ENCODE results near the gene CDKAL1.

DNA sequence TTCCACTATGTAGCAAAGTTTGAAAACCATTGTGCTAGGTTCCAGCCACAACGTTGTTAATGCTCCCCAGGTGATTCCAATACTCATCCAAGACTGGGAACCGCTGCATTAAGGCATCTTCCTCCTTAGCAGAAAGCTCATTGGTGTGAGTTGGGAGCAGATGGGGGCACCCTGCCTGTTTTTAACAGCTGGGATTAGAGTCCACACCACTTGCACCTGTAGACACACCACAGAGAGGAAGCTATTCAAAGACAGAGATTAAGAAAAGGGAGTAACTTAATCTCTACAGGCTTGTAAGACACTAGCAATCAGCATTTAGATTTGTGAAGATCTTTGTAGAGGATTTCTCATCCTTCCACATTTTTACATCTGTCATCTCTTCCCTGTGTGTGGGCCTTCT lies 725.4 kb downstream of the CDKAL1 start:
- TF ChIP-seq, protein P1, sequence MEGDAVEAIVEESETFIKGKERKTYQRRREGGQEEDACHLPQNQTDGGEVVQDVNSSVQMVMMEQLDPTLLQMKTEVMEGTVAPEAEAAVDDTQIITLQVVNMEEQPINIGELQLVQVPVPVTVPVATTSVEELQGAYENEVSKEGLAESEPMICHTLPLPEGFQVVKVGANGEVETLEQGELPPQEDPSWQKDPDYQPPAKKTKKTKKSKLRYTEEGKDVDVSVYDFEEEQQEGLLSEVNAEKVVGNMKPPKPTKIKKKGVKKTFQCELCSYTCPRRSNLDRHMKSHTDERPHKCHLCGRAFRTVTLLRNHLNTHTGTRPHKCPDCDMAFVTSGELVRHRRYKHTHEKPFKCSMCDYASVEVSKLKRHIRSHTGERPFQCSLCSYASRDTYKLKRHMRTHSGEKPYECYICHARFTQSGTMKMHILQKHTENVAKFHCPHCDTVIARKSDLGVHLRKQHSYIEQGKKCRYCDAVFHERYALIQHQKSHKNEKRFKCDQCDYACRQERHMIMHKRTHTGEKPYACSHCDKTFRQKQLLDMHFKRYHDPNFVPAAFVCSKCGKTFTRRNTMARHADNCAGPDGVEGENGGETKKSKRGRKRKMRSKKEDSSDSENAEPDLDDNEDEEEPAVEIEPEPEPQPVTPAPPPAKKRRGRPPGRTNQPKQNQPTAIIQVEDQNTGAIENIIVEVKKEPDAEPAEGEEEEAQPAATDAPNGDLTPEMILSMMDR (IDR thresholded peaks at IDR 0.05) = no peak
- TF ChIP-seq PHF8 (IDR thresholded peaks at IDR 0.05; ENCODE audit: borderline replicate concordance, low read depth) = no peak
- TF ChIP-seq, protein P2, sequence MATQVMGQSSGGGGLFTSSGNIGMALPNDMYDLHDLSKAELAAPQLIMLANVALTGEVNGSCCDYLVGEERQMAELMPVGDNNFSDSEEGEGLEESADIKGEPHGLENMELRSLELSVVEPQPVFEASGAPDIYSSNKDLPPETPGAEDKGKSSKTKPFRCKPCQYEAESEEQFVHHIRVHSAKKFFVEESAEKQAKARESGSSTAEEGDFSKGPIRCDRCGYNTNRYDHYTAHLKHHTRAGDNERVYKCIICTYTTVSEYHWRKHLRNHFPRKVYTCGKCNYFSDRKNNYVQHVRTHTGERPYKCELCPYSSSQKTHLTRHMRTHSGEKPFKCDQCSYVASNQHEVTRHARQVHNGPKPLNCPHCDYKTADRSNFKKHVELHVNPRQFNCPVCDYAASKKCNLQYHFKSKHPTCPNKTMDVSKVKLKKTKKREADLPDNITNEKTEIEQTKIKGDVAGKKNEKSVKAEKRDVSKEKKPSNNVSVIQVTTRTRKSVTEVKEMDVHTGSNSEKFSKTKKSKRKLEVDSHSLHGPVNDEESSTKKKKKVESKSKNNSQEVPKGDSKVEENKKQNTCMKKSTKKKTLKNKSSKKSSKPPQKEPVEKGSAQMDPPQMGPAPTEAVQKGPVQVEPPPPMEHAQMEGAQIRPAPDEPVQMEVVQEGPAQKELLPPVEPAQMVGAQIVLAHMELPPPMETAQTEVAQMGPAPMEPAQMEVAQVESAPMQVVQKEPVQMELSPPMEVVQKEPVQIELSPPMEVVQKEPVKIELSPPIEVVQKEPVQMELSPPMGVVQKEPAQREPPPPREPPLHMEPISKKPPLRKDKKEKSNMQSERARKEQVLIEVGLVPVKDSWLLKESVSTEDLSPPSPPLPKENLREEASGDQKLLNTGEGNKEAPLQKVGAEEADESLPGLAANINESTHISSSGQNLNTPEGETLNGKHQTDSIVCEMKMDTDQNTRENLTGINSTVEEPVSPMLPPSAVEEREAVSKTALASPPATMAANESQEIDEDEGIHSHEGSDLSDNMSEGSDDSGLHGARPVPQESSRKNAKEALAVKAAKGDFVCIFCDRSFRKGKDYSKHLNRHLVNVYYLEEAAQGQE (IDR thresholded peaks at IDR 0.05) = no peak
- TF ChIP-seq, protein P3, sequence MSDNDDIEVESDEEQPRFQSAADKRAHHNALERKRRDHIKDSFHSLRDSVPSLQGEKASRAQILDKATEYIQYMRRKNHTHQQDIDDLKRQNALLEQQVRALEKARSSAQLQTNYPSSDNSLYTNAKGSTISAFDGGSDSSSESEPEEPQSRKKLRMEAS (IDR thresholded peaks at IDR 0.05) = no peak
